ENCODE results near the gene UTP4.
"Not testable (repeated sequence)": the region's sequence is repeated elsewhere in the genome, so short reads cannot be mapped to it uniquely, and the experiment has no call there.

UTP4 gene

DNA sequence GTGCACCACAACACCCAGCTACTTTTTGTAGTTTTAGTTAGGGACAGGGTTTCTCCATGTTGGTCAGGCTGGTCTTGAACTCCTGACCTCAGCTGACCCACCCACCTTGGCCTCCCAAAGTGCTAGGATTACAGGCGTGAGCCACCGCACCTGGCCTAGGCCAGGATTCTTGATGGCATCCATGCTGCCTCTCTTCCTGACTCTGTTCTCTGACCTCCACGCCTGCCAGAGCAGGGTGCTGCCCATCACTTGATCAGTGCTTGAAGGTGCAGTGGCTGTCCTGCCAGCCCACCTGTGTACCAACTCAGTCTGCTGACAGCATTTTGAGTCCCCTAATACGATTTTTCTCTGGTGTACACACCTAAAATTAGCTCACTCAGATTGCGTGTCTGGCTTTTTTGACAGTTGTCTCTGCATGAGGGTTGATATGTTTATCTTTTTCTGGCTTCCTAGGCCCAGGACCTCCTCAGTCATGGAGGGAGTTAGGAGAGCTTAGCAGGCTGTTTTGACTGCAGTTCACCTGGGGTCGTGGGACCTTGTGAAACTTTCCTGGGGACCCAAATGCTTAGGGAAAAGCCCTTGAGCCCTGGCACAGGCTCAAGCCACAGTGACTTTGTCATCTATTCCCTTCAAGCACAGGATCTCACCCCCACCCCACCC lies 21.1 kb upstream of the UTP4 start:
- DNase-seq, result no peak

DNA sequence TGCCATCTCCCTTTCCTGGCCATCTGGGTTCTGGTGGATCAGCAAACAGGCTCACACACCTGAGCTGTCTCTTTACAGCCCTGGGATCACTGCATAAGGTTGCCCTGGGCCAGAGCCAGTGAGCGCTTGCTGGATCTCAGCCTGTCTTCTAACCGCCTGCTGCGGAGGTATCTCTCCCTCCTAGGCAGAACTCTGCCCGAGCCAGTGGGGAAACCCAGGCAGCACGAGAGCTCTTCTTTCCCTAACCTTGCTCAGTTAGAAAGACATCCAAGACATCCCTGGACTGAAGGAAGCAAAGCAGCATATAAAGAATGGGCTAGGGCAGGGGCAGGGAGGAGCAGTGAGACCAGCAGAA lies 20.6 kb upstream of the UTP4 start:
- no peak for DNase-seq

DNA sequence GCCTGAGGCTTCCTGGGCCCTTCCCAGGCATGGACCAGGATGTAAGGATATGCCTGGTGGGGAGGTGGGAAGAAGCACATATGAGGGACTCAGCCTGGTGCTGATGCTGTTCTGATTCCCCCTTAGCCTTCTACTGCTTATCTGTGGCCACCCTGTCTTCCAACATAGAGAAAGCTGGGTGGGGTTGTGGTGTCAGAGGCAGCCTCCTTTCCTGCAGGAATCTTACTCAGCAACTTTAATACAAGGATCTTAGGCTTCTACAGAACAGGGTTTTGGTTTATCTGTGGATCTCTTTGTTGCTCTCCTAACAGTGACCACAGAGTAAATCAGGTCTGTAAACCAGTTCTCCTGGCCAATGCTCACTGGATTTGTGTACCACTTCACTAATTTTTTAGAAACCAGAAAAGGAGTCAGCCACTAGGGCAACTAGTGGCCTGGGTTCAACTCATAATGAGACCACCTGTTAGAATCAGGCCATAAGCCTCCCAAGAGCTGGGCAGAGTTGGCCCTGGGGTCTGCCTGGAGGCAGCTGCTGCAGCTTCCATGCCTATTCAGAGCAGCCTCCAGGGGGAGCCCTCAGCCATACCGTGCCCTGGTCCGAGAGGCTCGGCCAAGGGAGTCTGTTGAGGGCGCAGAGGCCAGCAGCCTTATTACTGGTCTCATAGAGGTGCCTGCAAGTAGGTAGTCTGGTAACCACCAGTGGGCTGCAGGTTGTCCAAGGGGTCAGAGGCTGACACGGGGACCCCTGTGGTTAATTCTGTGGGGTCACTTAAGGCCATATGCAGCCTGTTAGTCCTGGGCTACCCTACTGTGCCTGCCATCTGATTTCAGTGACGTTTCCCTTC lies 19.9 kb upstream of the UTP4 start:
- peak; percentile 62 for DNase-seq

DNA sequence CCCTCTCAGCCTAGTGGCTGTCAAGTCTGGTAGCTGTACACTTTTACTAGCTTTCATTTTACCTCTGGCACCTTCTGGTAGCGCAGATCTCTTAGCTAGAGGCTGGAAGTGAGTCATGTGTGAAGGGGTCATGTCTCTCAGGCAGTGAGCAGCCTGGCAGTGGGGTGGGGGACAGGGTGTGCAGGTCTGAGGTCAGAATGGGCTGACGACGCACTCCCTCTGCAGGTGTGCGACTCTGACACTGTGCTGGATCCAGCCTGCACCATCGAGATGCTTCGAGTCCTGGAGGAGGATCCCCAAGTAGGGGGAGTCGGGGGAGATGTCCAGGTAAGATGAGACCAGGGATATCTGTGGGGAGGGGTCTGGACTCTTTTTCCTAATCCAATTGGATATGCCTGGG lies 19.2 kb upstream of the UTP4 start:
- no peak for DNase-seq

DNA sequence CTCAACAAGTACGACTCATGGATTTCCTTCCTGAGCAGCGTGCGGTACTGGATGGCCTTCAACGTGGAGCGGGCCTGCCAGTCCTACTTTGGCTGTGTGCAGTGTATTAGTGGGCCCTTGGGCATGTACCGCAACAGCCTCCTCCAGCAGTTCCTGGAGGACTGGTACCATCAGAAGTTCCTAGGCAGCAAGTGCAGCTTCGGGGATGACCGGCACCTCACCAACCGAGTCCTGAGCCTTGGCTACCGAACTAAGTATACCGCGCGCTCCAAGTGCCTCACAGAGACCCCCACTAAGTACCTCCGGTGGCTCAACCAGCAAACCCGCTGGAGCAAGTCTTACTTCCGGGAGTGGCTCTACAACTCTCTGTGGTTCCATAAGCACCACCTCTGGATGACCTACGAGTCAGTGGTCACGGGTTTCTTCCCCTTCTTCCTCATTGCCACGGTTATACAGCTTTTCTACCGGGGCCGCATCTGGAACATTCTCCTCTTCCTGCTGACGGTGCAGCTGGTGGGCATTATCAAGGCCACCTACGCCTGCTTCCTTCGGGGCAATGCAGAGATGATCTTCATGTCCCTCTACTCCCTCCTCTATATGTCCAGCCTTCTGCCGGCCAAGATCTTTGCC lies 18.0 kb upstream of the UTP4 start:
- DNase-seq, result no peak

DNA sequence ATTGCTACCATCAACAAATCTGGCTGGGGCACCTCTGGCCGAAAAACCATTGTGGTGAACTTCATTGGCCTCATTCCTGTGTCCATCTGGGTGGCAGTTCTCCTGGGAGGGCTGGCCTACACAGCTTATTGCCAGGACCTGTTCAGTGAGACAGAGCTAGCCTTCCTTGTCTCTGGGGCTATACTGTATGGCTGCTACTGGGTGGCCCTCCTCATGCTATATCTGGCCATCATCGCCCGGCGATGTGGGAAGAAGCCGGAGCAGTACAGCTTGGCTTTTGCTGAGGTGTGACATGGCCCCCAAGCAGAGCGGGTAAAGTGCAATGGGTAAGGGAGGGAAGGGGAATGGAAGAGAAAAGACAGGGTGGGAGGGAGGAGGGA lies 17.5 kb upstream of the UTP4 start:
- DNase-seq, result no peak

DNA sequence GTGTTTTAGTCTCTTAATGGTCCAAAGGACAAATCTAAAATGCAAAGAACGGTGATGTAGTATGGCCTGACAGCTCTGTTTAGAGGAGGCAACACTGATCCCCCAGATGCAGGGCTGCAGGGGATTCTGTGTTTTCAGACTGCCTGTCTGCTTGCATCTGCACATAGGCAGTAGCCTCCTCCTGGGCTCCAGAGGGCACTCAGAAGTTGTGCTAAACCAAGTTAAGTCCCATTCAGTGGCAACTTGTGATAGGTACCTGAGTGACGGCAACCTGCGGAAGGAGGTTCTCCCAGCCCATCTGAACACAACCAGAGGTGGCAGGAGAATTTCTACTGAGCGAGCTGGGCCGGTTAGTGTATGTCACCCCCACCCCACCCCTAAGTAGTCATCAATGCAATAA lies 17.1 kb upstream of the UTP4 start:
- DNase-seq, result no peak

DNA sequence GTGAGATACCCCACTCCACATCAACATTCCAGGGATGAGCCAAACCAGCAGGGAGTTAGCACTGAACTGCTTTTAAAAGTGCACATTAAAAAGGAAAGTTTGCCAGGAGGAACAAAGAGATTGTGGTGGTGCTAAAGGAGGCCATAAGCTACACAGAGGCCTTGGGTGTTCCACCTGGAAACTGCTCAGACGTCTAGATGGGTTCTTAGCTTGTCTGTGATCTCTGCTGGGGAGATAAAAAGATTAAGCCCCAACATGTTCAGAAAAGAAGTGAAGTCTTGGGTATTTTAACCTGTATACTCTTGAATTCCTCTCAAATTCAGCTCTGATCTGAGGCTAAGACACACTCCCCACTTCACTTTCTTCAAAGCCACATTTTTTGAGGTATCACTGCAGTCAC lies 16.6 kb upstream of the UTP4 start:
- no peak for DNase-seq

DNA sequence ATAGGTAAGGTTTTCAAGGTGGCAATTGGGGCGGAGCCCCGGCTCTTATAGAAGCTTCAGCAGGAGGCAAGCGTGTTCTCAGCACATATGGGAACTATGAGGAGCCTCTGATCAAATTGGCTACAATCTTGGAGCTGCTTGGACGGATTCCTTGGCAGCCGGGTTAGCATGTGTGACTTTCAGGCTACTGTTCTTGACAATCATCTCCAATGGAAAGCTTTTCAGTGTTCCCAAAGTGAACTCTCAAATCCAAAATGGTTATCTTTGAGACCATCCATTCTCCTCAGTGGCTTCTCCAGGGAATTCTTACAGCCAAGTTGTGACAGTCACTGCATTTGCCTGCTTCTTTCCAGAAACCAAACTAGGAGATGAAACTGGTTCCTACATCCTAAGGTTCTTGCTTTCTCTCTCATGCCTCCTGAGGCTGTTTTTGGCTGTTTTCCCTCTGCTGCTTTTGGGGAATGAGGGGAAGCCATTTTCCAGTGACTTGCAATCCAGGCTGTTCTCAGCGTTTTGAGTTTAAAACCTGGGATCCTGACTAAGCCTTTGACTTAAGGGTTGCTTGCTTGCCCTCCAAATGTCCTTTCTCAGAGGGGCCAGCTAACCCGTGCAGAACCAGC lies 16.1 kb upstream of the UTP4 start:
- DNase-seq, result no peak

DNA sequence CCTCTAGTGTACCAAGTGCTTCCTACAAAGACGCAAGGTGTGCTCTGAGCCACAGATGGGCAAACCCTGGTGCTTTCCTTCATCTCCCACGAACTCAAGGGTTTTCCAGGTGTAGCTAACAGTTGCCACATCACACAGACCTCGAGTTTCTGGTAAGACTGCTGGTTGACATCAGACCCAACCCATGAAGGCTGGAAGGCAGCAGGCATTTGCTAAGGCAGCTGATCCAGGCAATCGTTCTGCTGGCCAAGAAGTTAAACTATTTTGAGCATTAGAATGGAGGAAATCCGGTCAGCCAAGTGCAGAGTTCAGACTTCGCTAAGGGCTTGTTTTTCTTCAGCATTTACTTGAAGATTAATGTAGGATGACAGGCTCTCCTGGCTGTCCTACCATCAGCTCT lies 15.5 kb upstream of the UTP4 start:
- DNase-seq, result no peak

DNA sequence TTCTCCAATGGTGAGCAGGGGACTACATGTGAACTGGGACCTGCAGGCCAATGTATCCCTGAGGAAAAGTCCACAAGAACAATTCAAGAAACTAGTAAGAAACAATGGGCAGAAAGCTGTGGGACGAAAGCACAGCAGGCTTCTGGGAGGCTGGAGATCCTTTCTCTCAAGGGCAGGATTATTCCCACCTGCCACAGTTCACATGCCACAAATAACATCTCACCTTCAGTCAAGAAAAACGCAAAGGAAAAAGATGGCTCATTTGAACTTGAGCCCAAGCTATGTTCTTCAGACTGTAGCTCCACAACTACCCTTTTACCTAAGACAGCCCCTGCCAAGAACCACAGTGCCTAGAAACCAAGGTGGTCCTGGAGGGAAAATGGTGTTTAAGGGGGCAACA lies 14.0 kb upstream of the UTP4 start:
- DNase-seq, result no peak

DNA sequence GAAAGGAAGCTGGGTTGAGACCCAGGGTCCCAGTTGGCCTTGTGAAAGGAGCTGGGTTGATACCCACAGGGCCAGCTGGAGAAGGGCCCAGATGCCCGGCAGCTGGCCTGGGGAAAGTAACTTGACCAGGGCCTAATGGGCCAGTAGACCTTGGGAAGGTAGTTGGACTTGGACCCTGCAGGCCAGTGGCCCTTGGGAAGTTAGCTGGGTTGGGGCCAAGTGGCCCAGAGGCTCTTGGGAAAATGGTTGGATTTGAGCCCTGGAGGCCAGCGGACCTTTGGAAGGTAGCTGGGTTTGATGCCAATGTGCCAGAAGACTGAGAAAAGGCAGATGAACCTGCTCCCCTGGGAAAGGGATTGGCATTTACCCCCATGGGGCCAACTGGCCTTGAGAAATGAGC lies 13.5 kb upstream of the UTP4 start:
- DNase-seq, result no peak

DNA sequence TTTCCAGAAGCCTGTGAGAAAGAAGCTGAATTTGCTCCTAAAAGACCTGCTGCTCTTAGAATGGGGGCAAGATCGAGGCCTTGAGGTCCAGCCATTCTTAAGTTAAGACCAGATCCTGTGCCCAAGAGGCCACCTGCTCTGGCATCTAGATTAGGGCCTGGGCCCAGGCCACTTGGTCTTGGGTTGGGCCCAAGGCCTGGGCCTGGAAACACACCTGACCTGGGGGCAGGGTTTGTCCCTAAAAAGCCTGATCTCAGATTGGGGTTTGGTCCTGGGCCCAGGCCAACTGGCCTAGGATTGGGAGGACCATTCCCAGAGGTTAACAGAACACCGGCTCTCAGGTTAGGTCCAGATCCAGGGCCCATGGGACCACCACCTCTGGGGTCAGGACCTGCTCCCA lies 12.9 kb upstream of the UTP4 start:
- no peak for DNase-seq

DNA sequence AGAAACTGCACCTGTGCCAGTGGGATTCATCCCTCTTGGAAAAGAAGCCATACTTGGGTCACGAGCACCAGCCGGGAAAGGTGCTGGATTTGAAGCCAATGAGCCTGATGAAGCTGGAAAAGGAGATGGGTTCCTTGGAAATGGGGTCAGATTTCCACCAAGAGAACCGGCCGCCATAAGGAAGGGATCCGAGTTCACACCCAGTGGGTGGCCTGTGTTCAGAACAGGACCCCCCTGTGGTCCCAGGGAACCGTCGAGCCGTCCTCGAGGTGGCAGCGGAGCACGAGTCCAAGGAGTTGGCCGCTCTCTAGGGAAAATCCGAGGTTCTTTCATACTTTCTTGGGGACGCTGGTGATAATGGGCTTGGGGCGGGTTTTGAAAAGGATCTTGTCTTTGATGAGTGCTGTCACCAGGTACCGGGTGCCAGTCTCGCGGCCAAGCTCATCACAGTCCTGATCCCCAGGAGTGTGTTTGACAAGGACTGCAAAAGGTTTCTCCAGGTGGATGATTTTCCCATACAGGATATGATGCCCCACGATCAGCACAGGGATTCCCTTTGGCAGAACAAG lies 12.3 kb upstream of the UTP4 start:
- DNase-seq, result no peak

DNA sequence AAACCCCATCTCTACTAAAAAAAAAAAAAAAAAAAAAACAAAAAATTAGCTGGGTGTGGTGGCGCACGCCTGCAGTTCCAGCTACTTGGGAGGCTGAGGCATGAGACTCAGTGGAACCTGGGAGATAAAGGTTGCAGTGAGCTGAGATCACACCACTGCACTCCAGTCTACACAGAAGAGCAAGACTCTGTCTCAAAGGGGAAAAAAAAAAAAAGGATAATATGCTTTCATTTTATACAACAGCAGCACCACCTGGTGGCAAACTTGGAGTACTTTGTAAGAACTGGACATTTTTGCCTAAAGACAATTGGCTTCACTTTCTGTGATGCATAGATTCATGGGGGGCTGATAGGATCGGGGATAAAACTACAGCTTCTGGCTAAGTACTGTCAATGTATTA lies 8.5 kb upstream of the UTP4 start:
- DNase-seq, result peak; percentile 64

DNA sequence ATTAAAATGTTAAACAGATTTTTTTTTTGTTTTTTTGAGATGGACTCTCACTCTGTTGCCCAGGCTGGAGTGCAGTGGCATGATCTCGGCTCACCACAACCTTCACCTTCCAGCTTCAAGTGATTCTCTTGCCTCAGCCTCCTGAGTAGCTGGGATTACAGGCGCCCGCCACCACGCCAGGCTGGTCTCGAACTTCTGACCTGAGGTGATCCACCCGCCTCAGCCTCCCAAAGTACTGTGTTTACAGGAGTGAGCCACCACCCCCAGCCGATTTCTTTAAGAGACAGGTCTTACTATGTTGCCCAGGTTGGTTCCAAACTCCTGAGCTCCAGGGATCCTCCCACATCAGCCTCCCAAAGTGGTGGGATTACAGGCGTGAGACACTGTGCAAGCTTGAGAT lies 8.0 kb upstream of the UTP4 start:
- DNase-seq, result not testable (repeated sequence)

DNA sequence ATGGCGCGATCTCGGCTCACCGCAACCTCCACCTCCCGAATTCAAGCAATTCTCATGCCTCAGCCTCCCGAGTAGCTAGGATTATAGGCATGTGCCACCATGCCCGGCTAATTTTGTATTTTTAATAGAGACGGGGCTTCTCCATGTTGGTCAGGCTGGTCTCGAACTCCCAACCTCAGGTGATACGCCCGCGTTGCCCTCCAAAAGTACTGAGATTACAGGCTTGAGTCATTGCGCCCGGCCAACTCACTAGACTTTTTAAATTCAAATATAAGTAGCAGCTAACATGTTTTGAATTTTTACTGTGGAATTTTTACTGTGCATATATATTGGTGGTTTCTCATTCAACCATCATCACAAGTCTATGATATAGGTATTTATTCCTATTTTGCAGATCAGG lies 7.5 kb upstream of the UTP4 start:
- not testable (repeated sequence) for DNase-seq

DNA sequence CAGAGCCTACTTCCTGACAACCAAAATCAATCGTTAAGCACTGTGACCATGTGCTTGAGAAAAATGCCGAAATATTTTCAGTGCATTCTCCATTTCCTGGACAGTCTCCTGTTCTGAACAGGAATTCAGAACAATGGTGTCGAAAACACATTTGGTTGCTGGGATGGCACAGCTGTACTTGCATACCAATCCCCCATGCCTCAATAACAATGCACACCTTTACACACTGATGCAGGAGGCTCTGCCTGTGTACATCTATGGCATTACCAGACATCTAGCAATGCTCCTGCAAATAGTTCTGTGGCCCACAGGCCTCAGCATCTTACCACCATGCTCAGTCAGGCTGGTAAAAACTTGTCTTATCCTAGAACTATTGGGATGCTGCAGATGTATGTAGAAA lies 6.2 kb upstream of the UTP4 start:
- no peak for DNase-seq

DNA sequence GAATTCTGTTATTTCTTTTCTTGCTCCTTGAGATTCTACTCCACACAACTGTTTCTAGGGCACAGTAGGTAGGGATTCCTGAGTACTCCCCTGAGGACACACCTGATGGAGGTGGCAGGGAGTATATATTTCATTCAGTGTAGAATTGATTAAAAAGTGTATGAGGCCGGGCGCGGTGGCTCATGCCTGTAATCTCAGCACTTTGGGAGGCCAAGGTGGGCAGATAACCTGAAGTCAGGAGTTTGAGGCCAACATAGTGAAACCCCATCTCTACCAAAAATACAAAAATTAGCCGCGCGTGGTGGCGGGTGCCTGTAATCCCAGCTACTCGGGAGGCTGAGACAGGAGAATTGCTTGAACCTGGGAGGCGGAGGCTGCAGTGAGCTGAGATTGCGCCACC lies 5.6 kb upstream of the UTP4 start:
- not testable (repeated sequence) for DNase-seq

DNA sequence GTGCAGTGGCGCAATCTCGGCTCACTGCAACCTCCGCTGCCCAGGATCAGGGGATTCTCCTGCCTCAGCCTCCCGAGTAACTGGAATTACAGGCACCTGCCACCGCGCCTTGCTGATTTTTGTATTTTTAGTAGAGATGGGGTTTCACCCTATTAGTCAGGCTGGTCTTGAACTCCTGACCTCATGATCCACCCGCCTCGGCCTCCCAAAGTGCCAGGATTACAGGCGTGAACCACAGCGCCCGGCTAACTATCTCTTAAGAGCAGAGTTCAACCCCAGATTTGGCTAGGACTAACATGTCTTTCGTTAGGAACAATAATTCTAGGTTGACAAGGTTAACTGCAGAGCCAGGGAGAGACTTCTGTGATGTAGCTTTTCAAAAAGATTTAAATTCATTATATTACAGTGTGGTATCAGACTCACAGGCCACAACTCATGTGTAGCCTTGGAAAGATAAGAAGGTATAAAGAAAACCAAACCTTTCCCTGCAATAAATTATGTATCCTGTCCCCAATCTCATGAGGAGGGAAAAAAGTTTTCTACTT lies 4.4 kb upstream of the UTP4 start:
- DNase-seq, result no peak

DNA sequence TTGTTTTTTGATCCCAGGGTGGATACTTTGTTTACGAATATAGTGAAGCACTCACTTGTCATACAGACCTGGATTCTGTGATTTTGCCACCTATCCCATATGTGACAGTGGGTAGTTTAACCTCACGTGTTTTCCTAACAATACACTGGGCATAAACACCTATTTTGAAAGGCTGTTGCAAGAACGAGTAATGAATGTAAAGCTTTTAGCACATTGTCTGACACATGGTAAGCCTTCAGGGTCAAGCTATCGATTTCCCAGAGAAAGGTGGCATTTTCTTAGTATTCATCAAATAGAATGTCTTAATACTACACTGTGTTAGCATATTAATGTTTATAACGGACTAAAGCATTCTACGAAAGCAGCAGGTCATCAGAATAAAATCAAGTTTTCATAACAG lies 2.0 kb upstream of the UTP4 start:
- no peak for DNase-seq

DNA sequence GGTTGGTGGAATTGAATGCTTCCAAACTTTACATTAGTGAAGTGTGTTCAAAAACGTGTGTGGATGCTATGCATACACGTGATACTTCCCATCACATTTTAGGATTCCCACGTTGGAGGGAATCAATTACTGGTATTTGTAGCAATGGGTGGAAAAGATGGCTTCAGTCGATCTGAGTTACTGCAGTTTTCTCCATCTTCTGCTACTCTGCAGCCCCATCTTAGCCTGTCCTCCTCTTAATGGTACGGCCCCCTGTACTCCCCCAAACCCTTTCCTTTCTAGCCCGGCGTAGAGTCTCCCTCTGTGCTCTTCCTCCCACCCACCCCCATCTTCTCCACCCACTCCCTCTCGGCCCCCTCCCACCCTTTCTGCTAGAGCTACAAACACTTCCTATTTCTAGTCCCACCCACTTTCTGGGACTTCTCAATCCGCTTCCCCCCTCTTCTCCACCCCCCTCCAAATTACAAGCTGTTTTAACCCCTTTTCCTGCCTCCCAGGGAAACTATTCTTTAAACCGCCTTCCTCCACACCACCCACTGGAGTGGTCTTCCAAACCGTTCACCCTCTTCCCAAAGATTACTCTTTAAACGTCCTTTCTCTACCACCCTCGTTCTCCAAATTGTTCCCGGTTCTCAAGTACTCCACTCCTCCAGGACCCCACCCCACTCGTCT lies 1.1 kb upstream of the UTP4 start:
- DNase-seq, result no peak

Data from activated CD4-positive, alpha-beta T cell treated with anti-CD3 and anti-CD28 coated beads, Interleukin-2, amount 50 U/mL, for 16 hours (primary cell).